Activated T-helper 17 cell treated with anti-CD3 and anti-CD28 coated beads, Interleukin-2, amount 50 U/mL, for 72 hours (primary cell): ENCODE data around the gene NCAPH2. TPM values are rescaled to one million over a fixed set of nuclear protein-coding genes. Genes with fewer than 3 reads are reported as not detected.
A peak's percentile ranks its signal among the peaks of the same experiment; 100 is the strongest.

Experiments used
- ATAC-seq: fragments of 150-1000 bp; cut with Tn5 transposase; replicated peaks from 2 replicates; pipeline ENCODE4 v1.10.0; 2021; ENCODE audit warnings: mild to moderate bottlenecking, moderate library complexity
- H3K27ac Mint-ChIP-seq: one replicate; pipeline ENCODE4 v1.8.0; 2022; ENCODE audit warnings: mixed read lengths
- H3K27me3 Mint-ChIP-seq: one replicate; pipeline ENCODE4 v1.8.0; 2022; ENCODE audit warnings: mixed read lengths
- H3K36me3 Mint-ChIP-seq: one replicate; pipeline ENCODE4 v1.8.0; 2022; ENCODE audit warnings: low read depth, mild to moderate bottlenecking, mixed read lengths
- H3K4me1 Mint-ChIP-seq: one replicate; pipeline ENCODE4 v1.8.0; 2022; ENCODE audit warnings: mixed read lengths
- H3K4me3 Mint-ChIP-seq: one replicate; pipeline ENCODE4 v1.8.0; 2022; ENCODE audit warnings: mild to moderate bottlenecking, mixed read lengths
- H3K9me3 Mint-ChIP-seq: one replicate; pipeline ENCODE4 v1.8.0; 2022; ENCODE audit warnings: mixed read lengths
- total RNA-seq, 2 donors: library from RNA; stranded (reverse); gene quantifications; one replicate each; pipeline ENCODE4 v1.2.3, GENCODE V29; 2022

Gene NCAPH2
- total RNA-seq, 2 donors from 2014 or later = 112 to 138 TPM

DNA sequence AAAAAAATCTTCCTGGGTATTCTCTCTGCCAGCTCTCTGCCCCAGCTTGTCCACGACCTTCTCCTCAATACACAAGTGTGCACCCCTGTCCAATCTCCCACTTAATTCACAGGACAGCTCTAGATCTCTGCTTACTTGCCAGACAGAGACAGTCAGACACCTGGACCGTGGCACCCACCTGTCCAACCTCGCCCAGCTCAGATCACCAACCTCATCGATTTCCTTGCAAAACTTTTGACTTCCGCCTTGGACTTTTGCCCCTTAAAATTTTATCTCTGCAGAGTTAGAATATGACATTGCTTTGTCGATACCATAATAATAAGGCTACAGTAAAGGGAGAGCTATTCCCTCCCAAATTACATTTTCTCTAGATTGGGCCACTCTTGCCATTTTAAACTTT is 10.9 kb upstream of the NCAPH2 start:
- ATAC-seq = no peak
- no peaks in the 10 kb centered on the region for H3K36me3 Mint-ChIP-seq
- no peaks in the 10 kb centered on the region for H3K27me3 Mint-ChIP-seq
- H3K9me3 Mint-ChIP-seq = no peaks in the 10 kb centered on the region
- no peak overlapping the region for H3K4me3 Mint-ChIP-seq
- H3K27ac Mint-ChIP-seq = no peak overlapping the region
- no peaks in the 10 kb centered on the region for H3K4me1 Mint-ChIP-seq

DNA sequence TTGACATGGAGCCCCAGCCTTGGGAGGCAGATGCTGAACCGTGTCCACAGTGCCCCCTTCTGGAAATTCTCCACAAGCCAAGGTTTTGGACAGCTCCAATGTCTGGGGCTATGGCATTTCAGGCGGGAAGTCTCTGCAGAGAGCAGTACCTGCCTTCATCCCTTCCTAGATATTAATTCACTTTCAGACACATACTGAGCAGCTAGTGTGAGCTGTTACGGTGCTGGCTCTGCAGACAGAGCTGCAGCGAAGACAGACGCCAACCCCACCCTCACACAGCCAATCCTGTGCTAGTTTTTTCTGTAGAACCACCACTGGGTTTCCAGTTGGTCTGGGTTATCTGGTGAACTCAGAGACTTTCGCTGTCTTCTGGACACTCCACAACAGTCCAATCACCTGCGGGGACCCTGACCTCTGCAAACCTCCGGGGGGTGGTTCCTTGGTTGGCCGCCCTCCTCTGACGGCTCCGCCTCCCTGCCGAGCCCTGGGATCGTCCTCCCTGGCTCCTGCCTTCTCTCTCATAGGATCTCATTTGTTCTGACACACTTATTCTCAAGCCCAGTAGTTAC is 9.6 kb upstream of the NCAPH2 start:
- ATAC-seq = peak; percentile 93
- H3K27ac Mint-ChIP-seq = no peak overlapping the region
- H3K36me3 Mint-ChIP-seq = no peaks in the 10 kb centered on the region
- no peak overlapping the region for H3K4me3 Mint-ChIP-seq
- H3K9me3 Mint-ChIP-seq = no peaks in the 10 kb centered on the region
- H3K27me3 Mint-ChIP-seq = no peaks in the 10 kb centered on the region
- no peaks in the 10 kb centered on the region for H3K4me1 Mint-ChIP-seq

DNA sequence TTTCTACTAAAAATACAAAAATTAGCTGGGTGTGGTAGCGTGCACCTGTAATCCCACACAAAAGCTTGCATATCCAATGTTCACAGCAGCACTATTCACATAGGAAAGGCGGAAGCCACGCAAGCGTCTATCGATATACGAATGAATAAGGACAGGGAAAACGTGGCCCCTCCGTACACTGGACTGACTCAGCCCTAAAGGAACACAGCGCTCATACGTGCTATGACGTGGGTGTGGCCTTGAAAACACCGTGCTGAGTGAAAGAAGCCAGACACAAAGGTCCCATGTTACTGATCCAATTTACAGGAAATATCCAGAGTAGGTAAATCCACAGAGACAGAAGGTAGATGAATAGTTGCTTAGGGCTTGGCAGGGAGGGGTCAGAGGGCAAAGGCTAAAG is 7.6 kb upstream of the NCAPH2 start:
- Mint-ChIP-seq H3K4me1 (no peaks in the 10 kb centered on the region), H3K27ac (no peak overlapping the region), H3K4me3 (no peak overlapping the region), H3K36me3 (peaks cover 4% of the 10 kb centered on the region), H3K9me3 (no peaks in the 10 kb centered on the region), H3K27me3 (no peaks in the 10 kb centered on the region)
- ATAC-seq = no peak

DNA sequence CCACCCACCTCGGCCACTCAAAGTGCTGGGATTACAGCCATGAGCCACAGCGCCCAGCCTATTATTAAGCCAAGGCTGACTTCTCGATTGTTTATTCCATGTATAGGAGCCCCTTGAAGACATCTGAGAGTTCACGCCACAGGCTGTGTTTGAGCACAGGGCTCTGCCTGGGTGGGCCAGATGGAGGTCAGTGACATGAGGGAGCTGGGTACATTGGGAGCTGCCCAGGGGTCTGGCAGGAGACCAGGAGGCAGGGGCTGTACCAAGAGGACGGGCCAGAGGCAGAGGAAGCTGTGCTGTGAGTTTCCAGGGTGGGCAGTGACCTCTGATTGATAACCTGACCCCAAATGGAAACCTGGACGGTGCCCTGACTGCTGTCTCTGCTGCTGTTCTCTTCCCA is 5.9 kb upstream of the NCAPH2 start:
- Mint-ChIP-seq H3K36me3 (peaks cover 9% of the 10 kb centered on the region), H3K27me3 (no peaks in the 10 kb centered on the region), H3K4me1 (no peaks in the 10 kb centered on the region), H3K9me3 (no peaks in the 10 kb centered on the region), H3K4me3 (no peak overlapping the region), H3K27ac (no peak overlapping the region)
- ATAC-seq = no peak

DNA sequence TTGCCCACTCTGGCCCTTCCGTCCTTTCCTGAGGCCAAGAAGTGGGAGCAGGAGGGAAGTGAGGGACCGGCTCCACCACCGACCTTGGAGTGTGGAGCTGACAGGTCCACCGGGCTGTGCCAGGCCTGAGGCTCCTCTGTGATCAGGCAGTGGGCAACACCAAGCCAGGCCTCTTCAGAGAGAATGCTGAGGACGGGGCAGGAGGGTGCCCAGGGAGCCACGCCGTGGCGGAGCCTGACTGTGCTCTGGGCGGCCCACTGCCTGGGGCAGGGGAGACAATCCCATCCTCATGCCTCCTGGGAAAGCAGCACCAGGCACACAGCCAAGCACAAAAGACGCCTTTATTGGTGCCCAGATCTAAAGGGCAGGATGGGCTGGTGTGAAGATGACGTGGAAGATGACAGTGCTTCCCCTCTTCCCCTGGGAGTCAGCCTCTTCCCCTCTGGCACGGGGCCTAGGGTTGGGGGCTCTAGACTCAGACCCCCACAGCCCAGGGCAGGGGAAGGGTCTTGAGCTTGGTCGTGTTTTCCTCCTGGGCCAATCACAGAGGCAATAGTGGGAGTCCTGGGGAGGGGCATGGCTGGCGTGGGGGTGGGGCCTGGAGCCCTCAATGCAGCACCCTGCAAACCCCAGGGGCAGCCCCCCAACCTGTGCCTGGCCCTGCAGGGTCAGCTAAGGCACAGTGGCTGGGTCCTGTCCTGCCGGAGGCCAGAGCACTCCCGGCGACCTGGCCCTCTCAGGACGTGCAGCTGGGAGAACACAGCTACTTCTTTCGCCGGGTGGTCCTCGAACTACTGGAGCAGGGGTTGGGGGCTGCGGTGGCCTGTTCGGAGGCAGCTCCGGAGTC is 5.2 kb upstream of the NCAPH2 start:
- H3K27ac Mint-ChIP-seq = no peak overlapping the region
- no peaks in the 10 kb centered on the region for H3K27me3 Mint-ChIP-seq
- H3K4me3 Mint-ChIP-seq = no peak overlapping the region
- no peaks in the 10 kb centered on the region for H3K4me1 Mint-ChIP-seq
- no peak for ATAC-seq
- peaks cover 13% of the 10 kb centered on the region for H3K36me3 Mint-ChIP-seq
- H3K9me3 Mint-ChIP-seq = no peaks in the 10 kb centered on the region

DNA sequence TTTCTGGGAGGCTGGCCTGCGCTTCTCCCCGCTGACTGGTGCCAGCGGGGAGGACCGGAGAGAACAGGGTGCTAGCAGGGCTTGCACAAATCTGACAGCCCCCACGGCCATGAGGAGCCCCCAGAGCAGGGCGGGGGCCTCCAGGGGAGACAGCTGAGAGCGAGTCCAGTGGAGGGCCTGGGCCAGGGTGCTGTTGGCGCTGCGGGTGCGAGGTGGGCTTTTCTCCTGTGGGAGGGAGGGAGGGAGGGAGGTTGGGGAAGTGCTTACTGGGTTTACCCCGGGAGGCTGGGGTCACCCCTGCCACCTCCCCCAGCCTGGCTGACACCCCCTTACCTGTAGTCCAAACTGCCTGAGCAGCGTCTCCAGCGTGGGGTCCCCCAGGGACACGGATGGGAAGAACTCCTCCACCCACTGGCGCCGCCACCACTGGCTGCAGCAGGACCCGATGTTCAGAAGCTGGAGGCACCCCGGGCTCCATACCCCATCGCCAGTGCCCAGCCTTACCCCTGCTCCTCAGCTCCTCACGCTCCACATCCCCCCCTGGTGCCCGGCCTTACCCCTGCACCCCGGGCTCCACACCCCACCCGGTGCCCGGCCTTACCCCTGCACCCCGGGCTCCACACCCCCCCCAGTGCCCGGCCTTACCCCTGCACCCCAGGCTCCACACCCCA is 4.4 kb upstream of the NCAPH2 start:
- no peak for ATAC-seq
- H3K27ac Mint-ChIP-seq = no peak overlapping the region
- H3K27me3 Mint-ChIP-seq = no peaks in the 10 kb centered on the region
- H3K4me1 Mint-ChIP-seq = no peaks in the 10 kb centered on the region
- H3K9me3 Mint-ChIP-seq = no peaks in the 10 kb centered on the region
- peaks cover 20% of the 10 kb centered on the region for H3K36me3 Mint-ChIP-seq
- H3K4me3 Mint-ChIP-seq = no peak overlapping the region

DNA sequence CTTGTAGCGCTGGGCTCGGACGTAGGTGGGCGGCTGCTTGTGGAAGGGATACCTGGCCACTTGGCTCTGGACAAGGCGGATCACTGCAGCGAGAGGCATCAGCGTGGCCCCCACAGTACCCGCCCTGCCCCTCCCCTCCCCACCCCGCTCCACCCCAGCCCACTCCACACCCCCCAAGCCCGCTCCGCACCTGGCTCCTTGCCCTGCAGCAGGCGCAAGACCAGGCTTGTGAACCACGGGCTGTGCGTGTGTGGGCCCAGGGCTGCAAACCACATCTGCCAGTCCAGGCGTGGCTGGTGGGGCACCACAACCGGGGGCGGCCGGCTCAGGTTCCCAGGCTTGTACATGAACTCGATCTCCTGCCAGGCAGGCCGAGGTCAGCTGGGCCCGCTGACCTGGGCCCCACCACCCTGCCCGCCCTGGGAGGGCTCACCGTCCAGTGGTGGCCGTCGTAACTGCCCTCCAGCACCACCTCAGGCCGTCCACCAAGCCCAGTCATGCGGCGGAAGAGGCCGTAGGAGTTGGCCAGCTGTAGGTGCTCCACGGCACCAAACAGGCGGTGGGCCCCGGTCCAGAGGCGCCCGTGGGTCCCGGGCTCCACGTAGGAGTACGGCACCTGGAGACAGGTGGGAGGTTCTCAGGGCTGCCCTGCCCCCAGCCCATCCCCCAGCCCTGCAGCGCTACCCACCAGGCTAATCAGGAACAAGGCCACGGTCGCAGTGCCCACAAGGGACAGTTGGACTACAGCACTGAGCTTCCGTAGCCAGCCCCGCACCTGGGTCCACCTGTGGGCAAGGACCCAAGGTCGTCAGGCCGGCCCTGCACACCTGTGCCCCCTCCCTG is 3.4 kb upstream of the NCAPH2 start:
- Mint-ChIP-seq H3K9me3 (no peaks in the 10 kb centered on the region), H3K4me3 (no peak overlapping the region), H3K27me3 (no peaks in the 10 kb centered on the region), H3K4me1 (peaks cover 9% of the 10 kb centered on the region), H3K36me3 (peaks cover 29% of the 10 kb centered on the region), H3K27ac (no peak overlapping the region)
- ATAC-seq = no peak

DNA sequence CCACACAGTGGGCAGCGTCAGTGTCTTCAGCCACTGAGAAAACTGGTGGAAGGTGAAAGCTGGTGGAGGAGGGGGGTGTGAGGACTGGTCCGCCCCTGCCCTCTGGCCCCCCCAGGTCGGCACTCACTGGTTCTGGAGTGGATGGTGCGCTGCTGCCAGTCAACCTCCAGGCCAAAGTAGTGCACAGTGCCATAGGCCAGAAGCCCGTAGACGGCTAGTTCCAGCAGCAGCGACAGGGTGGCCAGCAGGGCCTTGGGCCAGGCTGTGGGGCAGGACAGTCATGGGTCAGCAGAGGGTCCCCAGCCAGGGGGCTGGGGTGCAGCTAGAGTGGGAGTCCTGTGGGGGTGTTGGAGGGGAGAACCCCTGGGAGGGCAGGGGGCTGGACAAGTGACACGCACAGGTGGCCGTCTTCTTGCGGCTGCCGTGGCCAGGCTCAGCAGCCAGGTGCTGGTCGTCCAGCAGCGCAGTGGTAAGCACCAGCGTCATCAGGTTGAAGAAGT is 2.7 kb upstream of the NCAPH2 start:
- Mint-ChIP-seq H3K27ac (no peak overlapping the region), H3K9me3 (no peaks in the 10 kb centered on the region), H3K36me3 (peaks cover 31% of the 10 kb centered on the region), H3K4me3 (peak overlapping the region; percentile 91), H3K4me1 (peaks cover 11% of the 10 kb centered on the region), H3K27me3 (no peaks in the 10 kb centered on the region)
- no peak for ATAC-seq

DNA sequence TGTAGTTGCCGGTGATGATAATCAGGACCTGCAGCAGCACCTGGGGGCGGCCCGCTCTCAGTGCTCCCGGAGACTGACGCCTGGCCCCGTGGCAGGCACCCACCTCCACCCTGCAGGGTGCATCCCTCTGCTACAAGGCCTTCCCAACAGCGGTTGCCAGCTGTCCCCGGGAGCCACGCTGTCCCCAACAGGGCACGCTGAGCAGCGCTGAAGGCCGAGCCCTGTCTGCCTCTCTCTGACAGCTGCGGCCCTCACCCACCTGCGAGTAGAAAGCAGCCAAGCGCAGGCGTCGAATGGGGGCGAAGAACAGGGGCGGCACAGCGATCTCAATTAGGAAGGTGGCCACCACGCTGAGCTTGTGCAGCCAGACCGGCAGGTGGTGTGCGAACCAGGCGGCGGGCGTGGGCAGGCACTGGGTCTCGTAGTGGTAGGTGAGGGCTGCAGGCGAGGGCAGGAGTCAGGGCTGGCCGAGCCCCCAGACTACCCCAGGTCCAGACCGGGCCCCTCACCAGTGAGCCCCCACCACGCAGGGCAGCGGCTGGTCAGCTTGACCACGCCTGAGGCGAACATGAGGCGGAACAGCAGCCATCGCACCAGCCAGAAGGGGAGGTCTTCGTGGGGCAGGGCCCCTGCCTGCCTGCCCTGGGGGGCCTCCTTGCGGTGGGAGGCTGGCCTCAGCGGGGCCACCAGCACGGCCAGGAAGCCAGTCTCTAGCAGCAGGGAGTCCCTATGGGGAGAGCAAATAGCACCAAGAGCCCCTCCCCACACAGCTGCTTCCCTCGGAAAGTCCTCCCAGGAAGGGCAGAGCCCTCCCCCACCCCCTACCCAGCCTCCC is 2.0 kb upstream of the NCAPH2 start:
- H3K27me3 Mint-ChIP-seq = no peaks in the 10 kb centered on the region
- no peak for ATAC-seq
- H3K27ac Mint-ChIP-seq = no peak overlapping the region
- H3K9me3 Mint-ChIP-seq = no peaks in the 10 kb centered on the region
- H3K4me1 Mint-ChIP-seq = peaks cover 11% of the 10 kb centered on the region
- peak overlapping the region; percentile 91 for H3K4me3 Mint-ChIP-seq
- peaks cover 31% of the 10 kb centered on the region for H3K36me3 Mint-ChIP-seq

DNA sequence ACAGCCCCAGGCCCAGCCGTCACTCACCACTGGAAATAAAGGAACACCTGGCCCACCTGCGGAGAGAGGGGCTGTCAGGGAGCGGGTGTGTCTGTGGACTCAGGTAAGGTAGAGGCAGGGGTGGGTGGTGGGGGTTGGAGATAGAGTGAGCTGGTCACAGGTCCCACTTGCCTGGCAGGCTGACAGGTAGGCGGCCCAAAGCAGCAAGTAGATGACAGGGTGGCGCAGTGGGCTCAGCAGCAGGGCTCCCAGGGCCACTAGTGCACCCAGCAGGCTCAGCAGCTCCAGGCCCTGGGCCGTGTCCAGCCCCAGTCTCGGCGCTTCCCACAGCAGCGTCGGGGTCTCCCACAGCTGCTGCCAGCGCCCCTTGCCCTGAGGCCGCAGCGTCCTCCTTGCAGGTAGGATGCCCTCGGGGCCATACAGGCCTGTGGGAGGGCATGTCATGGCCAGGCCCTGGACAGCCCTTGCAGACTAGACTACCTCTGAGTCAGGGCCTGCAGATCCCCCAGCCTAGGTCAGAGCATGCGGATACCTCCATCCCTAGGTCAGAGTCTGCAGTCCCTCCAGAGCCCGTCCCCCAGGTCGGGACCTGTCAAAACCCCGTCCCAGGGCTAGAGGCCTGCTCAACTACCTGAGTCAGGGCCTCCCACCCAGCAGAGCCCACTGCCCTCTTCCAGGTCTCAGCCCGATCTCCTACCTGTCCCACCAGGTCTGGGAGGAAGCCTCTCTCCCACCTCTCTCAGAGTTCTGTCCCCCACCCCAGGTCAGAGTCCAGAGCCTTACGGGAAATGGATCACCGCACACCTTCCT is 1.2 kb upstream of the NCAPH2 start:
- ATAC-seq = no peak
- Mint-ChIP-seq H3K4me3 (peak overlapping the region; percentile 91), H3K27me3 (no peaks in the 10 kb centered on the region), H3K9me3 (no peaks in the 10 kb centered on the region), H3K27ac (peak overlapping the region; percentile 87), H3K36me3 (peaks cover 37% of the 10 kb centered on the region), H3K4me1 (peaks cover 11% of the 10 kb centered on the region)

DNA sequence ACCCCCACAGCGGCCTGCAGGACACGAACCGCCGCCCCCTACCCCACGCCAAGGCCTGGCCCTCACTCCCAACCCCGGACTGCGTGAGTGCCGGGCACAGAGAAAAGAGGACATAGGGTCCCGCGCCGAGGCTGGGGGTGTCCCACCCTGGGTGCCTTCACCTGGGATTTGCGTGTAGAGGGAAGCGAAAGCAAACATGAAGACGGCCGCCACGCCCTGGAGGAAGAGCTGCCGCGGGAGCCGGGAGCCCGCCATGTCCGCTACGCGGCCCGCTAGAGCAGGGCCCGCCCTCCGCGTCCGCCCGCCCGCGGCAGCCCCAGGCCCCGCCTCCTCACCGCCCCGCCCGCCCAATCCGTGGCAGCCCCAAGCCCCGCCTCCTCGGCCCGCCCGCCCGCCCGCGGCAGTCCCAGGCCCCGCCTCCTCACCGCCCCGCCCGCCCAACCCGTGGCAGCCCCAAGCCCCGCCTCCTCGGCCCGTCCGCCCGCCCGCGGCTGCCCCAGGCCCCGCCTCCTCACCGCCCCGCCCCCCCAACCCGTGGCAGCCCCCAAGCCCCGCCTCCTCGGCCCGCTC is 518 bp upstream of the NCAPH2 start, which contains the start of gene LMF2:
Gene LMF2 (minus strand): TSS at position 282 of the 570 bp plus-strand sequence. CDS start 27 bp downstream, at position 255.
- Mint-ChIP-seq H3K27me3 (no peaks in the 10 kb centered on the region), H3K27ac (peak within 1 kb of the TSS; percentile 94), H3K4me3 (peak within 1 kb of the TSS; percentile 99), H3K36me3 (peaks cover 44% of the 10 kb centered on the region), H3K9me3 (no peaks in the 10 kb centered on the region), H3K4me1 (peaks cover 14% of the 10 kb centered on the region)
- peak; percentile 84 for ATAC-seq

DNA sequence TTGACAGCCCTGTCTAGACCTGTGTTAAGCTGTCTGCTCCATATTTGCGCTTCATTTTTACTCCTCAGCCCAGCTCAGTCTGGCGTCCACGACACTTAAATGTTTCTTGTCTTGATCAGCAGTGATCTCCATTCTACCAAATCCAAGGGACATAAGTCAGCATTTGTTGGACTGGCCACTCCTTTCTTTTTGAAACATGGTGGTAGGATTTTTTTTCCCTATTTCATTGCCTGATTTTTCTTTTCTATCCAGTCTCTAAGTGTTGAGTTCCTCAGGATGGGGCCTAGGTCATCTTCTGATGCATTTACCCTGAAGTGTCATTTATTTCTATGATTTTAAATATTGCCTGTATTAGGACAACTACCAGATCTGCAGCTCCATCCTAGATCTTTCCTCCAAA is 873 bp downstream of the NCAPH2 start:
- Mint-ChIP-seq H3K36me3 (peaks cover 54% of the 10 kb centered on the region), H3K27ac (peak overlapping the region; percentile 94), H3K27me3 (no peaks in the 10 kb centered on the region), H3K4me1 (peaks cover 14% of the 10 kb centered on the region), H3K4me3 (peak overlapping the region; percentile 99), H3K9me3 (no peaks in the 10 kb centered on the region)
- no peak for ATAC-seq
